Coronary artery (tissue), 2 donors: ENCODE data around the gene APBA1.
A peak's percentile ranks its signal among the peaks of the same experiment; 100 is the strongest.

ENCODE experiments used
- DNase-seq: peaks from one replicate; pipeline ENCODE4 v3.0.0-alpha.2; 2017; ENCODE audit warnings: low spot score
- H3K27ac ChIP-seq, 2 donors: fragments of 200-600 bp; sonication (generic); one replicate each; pipeline ENCODE4 v1.5.1; 2016 to 2019
- H3K4me3 ChIP-seq: fragments of 200-600 bp; sonication (generic); 2 replicates; pipeline ENCODE4 v1.5.1; 2016; ENCODE audit warnings: mild to moderate bottlenecking, moderate library complexity
- CTCF ChIP-seq: fragments of 200-600 bp; sonication (generic); IDR thresholded peaks from one replicate; pipeline ENCODE4 v1.5.1; 2019; ENCODE audit warnings: antibody characterized with exemption

The APBA1 gene

GRCh38 chr9:69674112-69674685, 2.0 kb upstream of the APBA1 start:
- TF ChIP-seq CTCF, result no peak
- H3K27ac ChIP-seq, result no peak overlapping the region
- DNase-seq, result no peak
- H3K4me3 ChIP-seq, result no peak overlapping the region

DNA sequence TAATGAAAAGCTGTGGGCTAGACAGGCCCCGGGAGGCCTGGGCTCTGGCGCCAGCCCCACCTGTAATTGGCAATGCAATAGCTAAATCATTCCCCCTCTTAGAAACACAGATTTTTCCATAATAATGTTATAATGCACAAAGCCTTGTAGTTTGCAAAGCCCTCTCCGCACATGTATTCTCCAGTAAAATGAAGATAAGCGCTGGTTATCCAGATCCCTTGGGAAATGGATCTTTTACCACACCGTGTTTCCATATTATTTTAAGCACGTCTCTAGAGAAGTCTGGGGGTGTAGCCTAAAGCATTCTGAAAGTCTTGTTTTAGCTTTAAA, 1.1 kb upstream of the APBA1 start:
- H3K4me3 ChIP-seq, result peak overlapping the region; percentile 86
- no peak for DNase-seq
- peak overlapping the region; percentile 70 to 86 for H3K27ac ChIP-seq
- no peak for TF ChIP-seq CTCF

GRCh38 chr9:69672596-69673310, 582 bp upstream of the APBA1 start:
- peak; percentile 87 for DNase-seq
- peak overlapping the region; percentile 86 for H3K4me3 ChIP-seq
- peak overlapping the region; percentile 70 to 86 for H3K27ac ChIP-seq
- TF ChIP-seq CTCF, result peak; percentile 84

GRCh38 chr9:69671311-69671878, 776 bp downstream of the APBA1 start:
- no peak for TF ChIP-seq CTCF
- Histone ChIP-seq H3K27ac (peak overlapping the region; percentile 73 to 86), H3K4me3 (peak overlapping the region; percentile 86)
- no peak for DNase-seq

DNA sequence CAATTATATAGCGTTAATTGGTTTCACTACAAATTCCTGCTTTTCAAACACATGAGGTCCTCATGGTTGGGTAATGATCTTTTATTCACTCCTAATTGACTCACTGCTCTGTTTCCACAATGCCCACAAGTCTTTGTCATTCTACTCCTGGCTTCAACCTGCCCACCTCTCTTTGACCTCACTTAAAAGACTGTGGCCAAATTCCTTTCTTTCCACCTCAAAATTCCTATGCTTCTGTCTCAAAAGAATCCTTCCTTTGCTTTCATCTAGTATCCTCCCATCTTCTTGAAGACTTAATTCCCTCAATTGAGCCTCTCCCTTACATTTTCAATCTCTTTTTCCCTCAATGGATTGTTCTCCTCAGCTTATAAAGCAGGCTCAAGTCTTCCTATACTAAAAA, 4.9 kb downstream of the APBA1 start:
- TF ChIP-seq CTCF, result no peak
- DNase-seq, result no peak
- Histone ChIP-seq H3K4me3 (no peak overlapping the region), H3K27ac (no peak overlapping the region)

- no peak overlapping the region for H3K4me3 ChIP-seq
- TF ChIP-seq CTCF, result no peak
- no peak overlapping the region for H3K27ac ChIP-seq
- no peak for DNase-seq
Measured at GRCh38 chr9:69660304-69660703, 11.9 kb downstream of the APBA1 start.
